Gastrocnemius medialis (tissue), 4 donors: ENCODE data around the gene LACRT. TPM values are rescaled to one million over a fixed set of nuclear protein-coding genes. Genes with fewer than 3 reads are reported as not detected.

Experiments
- ATAC-seq, 2 donors: fragments of 150-250 bp; one replicate each; pipeline ENCODE4 v1.9.1; 2016
- DNase-seq, 2 donors: peaks; one replicate each; pipeline ENCODE4 v3.0.0-alpha.2; 2019
- H3K27ac ChIP-seq, 4 donors: fragments of 200-600 bp; sonication (generic); 1 replicate in 1 of 4; 2 replicates in 3 of 4; pipeline ENCODE4 v1.5.1; 2016 to 2018; ENCODE audit warnings: mild to moderate bottlenecking in 2 of 4, moderate library complexity in 1 of 4
- H3K27me3 ChIP-seq, 3 donors: fragments of 200-600 bp; sonication (generic) in 2 of 3; 1 replicate in 1 of 3; 2 replicates in 2 of 3; pipeline versions ENCODE4 v1.5.1 to v1.6.0; 2016 to 2019; ENCODE audit warnings: mild to moderate bottlenecking in 1 of 3, moderate library complexity in 1 of 3
- H3K36me3 ChIP-seq, 2 donors: fragments of 200-600 bp; sonication (generic) in 1 of 2; one replicate each; pipeline ENCODE4 v1.5.1; 2017 to 2018
- H3K4me1 ChIP-seq, 2 donors: fragments of 200-600 bp; sonication (generic) in 1 of 2; one replicate each; pipeline ENCODE4 v1.5.1; 2016 to 2017; ENCODE audit warnings: mild to moderate bottlenecking in 2 of 2
- H3K4me3 ChIP-seq, 4 donors: fragments of 200-600 bp; sonication (generic) in 3 of 4; 1 replicate in 1 of 4; 2 replicates in 3 of 4; pipeline ENCODE4 v1.5.1; 2016 to 2019; ENCODE audit warnings: mild to moderate bottlenecking in 2 of 4
- H3K9me3 ChIP-seq, 3 donors: fragments of 200-600 bp; sonication (generic) in 2 of 3; 1 replicate in 1 of 3; 2 replicates in 2 of 3; pipeline ENCODE4 v1.5.1; 2016 to 2019
- POLR2A ChIP-seq, 2 donors: fragments of 450-650 bp; IDR thresholded peaks; one replicate each; pipeline ENCODE4 v1.6.1; 2017; ENCODE audit warnings: antibody characterized with exemption in 2 of 2, mild to moderate bottlenecking in 2 of 2, moderate library complexity in 2 of 2
- in situ Hi-C, 4 donors: fragments of 200-750 bp; cut with MboI; loops; one replicate each; pipeline versions ENCODE4 v1.15.0 to v1.8.0; 2017; ENCODE audit warnings: low sequenced_read_pairs in 4 of 4
- intact Hi-C: fragments of 100-400 bp; cut with DNase I; formaldehyde crosslinking; loops from one replicate; pipeline ENCODE4 v1.15.1; 2023; ENCODE audit warnings: low total_unique reads
- total RNA-seq, 4 donors: library from RNA; depleted of rRNA; stranded (reverse); fragments of >200 nt; gene quantifications; one replicate each; pipeline versions ENCODE4 v1.1.0 to v1.2.3, GENCODE V29; 2016
- TF ChIP-seq, protein P1 (sequence below), 5 experiments: fragments of 450-650 bp in 3 of 5; fragments of 200-600 bp in 2 of 5; sonication (generic) in 2 of 5; IDR thresholded peaks in 4 of 5; conservative IDR thresholded peaks in 1 of 5; 1 replicate in 4 of 5; 2 replicates in 1 of 5; pipeline ENCODE4 v1.5.1; 2016 to 2019; ENCODE audit warnings: antibody characterized with exemption in 5 of 5, mild to moderate bottlenecking in 3 of 5, moderate library complexity in 3 of 5

Gene LACRT
- total RNA-seq, 4 donors from 2014 or later: not detected

DNA sequence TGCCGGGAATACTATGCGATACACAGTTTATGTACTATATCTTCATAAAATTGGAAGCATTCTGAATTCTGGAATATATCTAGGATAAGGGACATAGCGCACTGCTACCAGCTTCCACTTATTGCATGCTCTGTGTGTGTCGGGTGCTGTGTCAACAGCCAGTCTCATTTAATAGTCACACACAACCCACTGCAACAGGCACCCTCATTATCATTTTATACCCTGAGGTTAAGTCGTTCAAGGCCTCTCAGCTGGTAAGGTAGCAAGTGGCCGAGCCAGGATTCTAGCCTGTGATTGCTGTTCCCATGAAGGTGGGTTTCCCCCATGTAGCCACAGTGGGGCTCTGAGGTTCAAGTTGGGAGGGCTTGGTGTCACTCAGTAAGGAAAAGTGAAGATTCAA lies 53.3 kb downstream of the LACRT start:
- peaks cover 0 to 8% of the 10 kb centered on the region in 2 donors for H3K36me3 ChIP-seq
- DNase-seq: no peak
- no peak overlapping the region for H3K4me3 ChIP-seq
- intact Hi-C loops: no loop called here
- in situ Hi-C loops: loop anchor here in 2 of 4 donors (25.0 kb wide), 1 partner anchor 381 kb away; no protein-coding TSS in a partner anchor
- no peaks in the 10 kb centered on the region for H3K27me3 ChIP-seq
- peaks cover 2 to 19% of the 10 kb centered on the region in 2 donors for H3K4me1 ChIP-seq
- ATAC-seq: no peak
- no peak for TF ChIP-seq POLR2A (IDR thresholded peaks at IDR 0.05)
- TF ChIP-seq, protein P1, sequence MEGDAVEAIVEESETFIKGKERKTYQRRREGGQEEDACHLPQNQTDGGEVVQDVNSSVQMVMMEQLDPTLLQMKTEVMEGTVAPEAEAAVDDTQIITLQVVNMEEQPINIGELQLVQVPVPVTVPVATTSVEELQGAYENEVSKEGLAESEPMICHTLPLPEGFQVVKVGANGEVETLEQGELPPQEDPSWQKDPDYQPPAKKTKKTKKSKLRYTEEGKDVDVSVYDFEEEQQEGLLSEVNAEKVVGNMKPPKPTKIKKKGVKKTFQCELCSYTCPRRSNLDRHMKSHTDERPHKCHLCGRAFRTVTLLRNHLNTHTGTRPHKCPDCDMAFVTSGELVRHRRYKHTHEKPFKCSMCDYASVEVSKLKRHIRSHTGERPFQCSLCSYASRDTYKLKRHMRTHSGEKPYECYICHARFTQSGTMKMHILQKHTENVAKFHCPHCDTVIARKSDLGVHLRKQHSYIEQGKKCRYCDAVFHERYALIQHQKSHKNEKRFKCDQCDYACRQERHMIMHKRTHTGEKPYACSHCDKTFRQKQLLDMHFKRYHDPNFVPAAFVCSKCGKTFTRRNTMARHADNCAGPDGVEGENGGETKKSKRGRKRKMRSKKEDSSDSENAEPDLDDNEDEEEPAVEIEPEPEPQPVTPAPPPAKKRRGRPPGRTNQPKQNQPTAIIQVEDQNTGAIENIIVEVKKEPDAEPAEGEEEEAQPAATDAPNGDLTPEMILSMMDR (IDR thresholded peaks at IDR 0.05 in 4 of 5, conservative IDR thresholded peaks at IDR 0.05 in 1 of 5): no peak
- no peaks in the 10 kb centered on the region for H3K9me3 ChIP-seq
- H3K27ac ChIP-seq: no peak overlapping the region

Other genes with a start within 250 kb of the LACRT start
- gene ITGA5, start 215.6 kb downstream of the LACRT start, total RNA-seq: 10 to 100 TPM; 26.5 to 34.1 (median 30.9) TPM
- not detected for gene GTSF1, start 161.3 kb downstream of the LACRT start, total RNA-seq
- gene NCKAP1L, start 137.1 kb downstream of the LACRT start, total RNA-seq: 1 to 10 TPM in 3 of 4 donors, under 1 TPM in 1; 0.85 to 4.1 (median 3.9) TPM
- 1 to 10 TPM in 1 of 4 donors, under 1 TPM in 2, not detected in 1; 0.42 to 1.5 (median 0.63) TPM for gene PDE1B, start 85.3 kb downstream of the LACRT start, total RNA-seq
- 100 to 1,000 TPM; 209 to 312 (median 235) TPM for gene PPP1R1A, start 46.2 kb downstream of the LACRT start, total RNA-seq
- not detected for gene DCD, start 13.5 kb upstream of the LACRT start, total RNA-seq
- not detected for gene MUCL1, start 219.6 kb upstream of the LACRT start, total RNA-seq